DOHH2 (cell line): ENCODE results near the gene TAAR1.
"Not testable (repeated sequence)": the region's sequence is repeated elsewhere in the genome, so short reads cannot be mapped to it uniquely, and the experiment has no call there.

Experiments
- H3F3A ChIP-seq: fragments of 200-600 bp; sonication (generic), shearing (Covaris generic); 2 replicates; pipeline ENCODE4 v1.6.0; 2016; ENCODE audit warnings: antibody characterized with exemption, mild to moderate bottlenecking; ENCODE audit not compliant: control insufficient read depth, insufficient read depth
- H3K27ac ChIP-seq: fragments of 200-600 bp; sonication (generic); 2 replicates; pipeline ENCODE4 v1.5.1; 2014; ENCODE audit warnings: low read depth, mild to moderate bottlenecking, low read length, moderate library complexity
- H3K27me3 ChIP-seq: fragments of 200-600 bp; sonication (generic); 2 replicates; pipeline ENCODE4 v1.6.1; 2014; ENCODE audit warnings: mild to moderate bottlenecking, low read length, mixed read lengths; ENCODE audit not compliant: control insufficient read depth
- H3K36me3 ChIP-seq: fragments of 200-600 bp; sonication (generic); 2 replicates; pipeline ENCODE4 v1.6.1; 2014; ENCODE audit warnings: mild to moderate bottlenecking, low read length, moderate library complexity, mixed read lengths; ENCODE audit not compliant: control insufficient read depth
- H3K4me1 ChIP-seq: fragments of 200-600 bp; sonication (generic); 2 replicates; pipeline ENCODE4 v1.6.1; 2014; ENCODE audit warnings: mild to moderate bottlenecking, low read length, mixed read lengths; ENCODE audit not compliant: control insufficient read depth
- H3K4me2 ChIP-seq: fragments of 200-600 bp; sonication (generic); 2 replicates; pipeline ENCODE4 v1.6.0; 2014; ENCODE audit warnings: mild to moderate bottlenecking, low read length, moderate library complexity
- H3K4me3 ChIP-seq: fragments of 200-600 bp; sonication (generic); 2 replicates; pipeline ENCODE4 v1.5.1; 2014; ENCODE audit warnings: mild to moderate bottlenecking, low read length, mixed read lengths
- H3K79me2 ChIP-seq: fragments of 200-600 bp; sonication (generic); 2 replicates; pipeline ENCODE4 v1.6.1; 2014; ENCODE audit warnings: mild to moderate bottlenecking, low read length, mixed read lengths; ENCODE audit not compliant: control insufficient read depth
- H3K9me2 ChIP-seq: fragments of 200-600 bp; sonication (generic); replicated peaks from 2 replicates; pipeline ENCODE4 v1.6.1; 2014; ENCODE audit warnings: mild to moderate bottlenecking, low read length, mixed read lengths; ENCODE audit not compliant: control insufficient read depth
- H3K9me3 ChIP-seq: fragments of 200-600 bp; sonication (generic); 2 replicates; pipeline ENCODE4 v1.6.1; 2014; ENCODE audit warnings: antibody characterized with exemption, low read length, mixed read lengths; ENCODE audit not compliant: control insufficient read depth, insufficient read depth
- H4K20me1 ChIP-seq: fragments of 200-600 bp; sonication (generic); 2 replicates; pipeline ENCODE4 v1.6.0; 2014; ENCODE audit warnings: low read depth, mild to moderate bottlenecking, antibody characterized with exemption, low read length, moderate library complexity; ENCODE audit not compliant: control insufficient read depth, insufficient read depth
- EZH2phosphoT487 ChIP-seq: fragments of 200-600 bp; sonication (generic); IDR thresholded peaks from 2 replicates; pipeline ENCODE4 v1.6.1; 2017; ENCODE audit warnings: borderline replicate concordance, mild to moderate bottlenecking, antibody characterized with exemption, low read length, moderate library complexity, mixed read lengths
- TF ChIP-seq, protein P1 (sequence below): fragments of 200-600 bp; sonication (generic); IDR thresholded peaks from one replicate; pipeline ENCODE4 v1.5.1; 2014; ENCODE audit warnings: antibody characterized with exemption, mild to moderate bottlenecking, low read depth, low read length; ENCODE audit not compliant: poor library complexity, severe bottlenecking

TAAR1 gene, protein sequence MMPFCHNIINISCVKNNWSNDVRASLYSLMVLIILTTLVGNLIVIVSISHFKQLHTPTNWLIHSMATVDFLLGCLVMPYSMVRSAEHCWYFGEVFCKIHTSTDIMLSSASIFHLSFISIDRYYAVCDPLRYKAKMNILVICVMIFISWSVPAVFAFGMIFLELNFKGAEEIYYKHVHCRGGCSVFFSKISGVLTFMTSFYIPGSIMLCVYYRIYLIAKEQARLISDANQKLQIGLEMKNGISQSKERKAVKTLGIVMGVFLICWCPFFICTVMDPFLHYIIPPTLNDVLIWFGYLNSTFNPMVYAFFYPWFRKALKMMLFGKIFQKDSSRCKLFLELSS

DNA sequence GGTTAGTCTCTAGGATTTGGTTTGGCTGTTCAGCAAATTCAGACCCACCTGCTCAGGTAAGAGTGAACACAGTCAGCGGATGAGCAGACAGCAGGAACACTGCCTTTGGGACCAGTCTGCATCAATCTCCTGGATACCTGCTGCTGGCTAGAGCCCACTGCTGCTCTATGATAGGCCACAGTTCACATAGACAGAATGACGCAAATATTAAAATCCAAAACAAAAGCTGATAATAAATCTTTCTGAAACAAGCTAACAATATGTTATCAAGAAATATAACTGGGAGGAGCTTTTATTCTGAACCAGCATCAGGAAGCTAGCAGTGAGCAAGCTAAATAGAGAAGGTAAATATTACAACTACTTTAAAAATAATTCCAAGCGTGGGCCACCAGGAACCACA lies at the start of gene TAAR1:
Gene TAAR1 (minus strand): TSS at position 101 of the 400 bp plus-strand sequence. CDS start 13,179 bp downstream, outside the sequence.
- TF ChIP-seq, protein P1, sequence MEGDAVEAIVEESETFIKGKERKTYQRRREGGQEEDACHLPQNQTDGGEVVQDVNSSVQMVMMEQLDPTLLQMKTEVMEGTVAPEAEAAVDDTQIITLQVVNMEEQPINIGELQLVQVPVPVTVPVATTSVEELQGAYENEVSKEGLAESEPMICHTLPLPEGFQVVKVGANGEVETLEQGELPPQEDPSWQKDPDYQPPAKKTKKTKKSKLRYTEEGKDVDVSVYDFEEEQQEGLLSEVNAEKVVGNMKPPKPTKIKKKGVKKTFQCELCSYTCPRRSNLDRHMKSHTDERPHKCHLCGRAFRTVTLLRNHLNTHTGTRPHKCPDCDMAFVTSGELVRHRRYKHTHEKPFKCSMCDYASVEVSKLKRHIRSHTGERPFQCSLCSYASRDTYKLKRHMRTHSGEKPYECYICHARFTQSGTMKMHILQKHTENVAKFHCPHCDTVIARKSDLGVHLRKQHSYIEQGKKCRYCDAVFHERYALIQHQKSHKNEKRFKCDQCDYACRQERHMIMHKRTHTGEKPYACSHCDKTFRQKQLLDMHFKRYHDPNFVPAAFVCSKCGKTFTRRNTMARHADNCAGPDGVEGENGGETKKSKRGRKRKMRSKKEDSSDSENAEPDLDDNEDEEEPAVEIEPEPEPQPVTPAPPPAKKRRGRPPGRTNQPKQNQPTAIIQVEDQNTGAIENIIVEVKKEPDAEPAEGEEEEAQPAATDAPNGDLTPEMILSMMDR, result no peak
- no peak for TF ChIP-seq EZH2phosphoT487
- H3F3A ChIP-seq, result no peaks in the 10 kb centered on the region
- no peak within 1 kb of the TSS for H3K27ac ChIP-seq
- no peaks in the 10 kb centered on the region for H3K79me2 ChIP-seq
- H3K9me3 ChIP-seq, result no peaks in the 10 kb centered on the region
- H3K4me1 ChIP-seq, result peaks cover 16% of the 10 kb centered on the region
- no peaks in the 10 kb centered on the region for H3K9me2 ChIP-seq
- no peaks in the 10 kb centered on the region for H3K36me3 ChIP-seq
- H3K4me2 ChIP-seq, result peak within 1 kb of the TSS; percentile 34; the same call in 1 of the 2 replicates
- H4K20me1 ChIP-seq, result no peaks in the 10 kb centered on the region
- H3K27me3 ChIP-seq, result no peaks in the 10 kb centered on the region
- H3K4me3 ChIP-seq, result no peak within 1 kb of the TSS

DNA sequence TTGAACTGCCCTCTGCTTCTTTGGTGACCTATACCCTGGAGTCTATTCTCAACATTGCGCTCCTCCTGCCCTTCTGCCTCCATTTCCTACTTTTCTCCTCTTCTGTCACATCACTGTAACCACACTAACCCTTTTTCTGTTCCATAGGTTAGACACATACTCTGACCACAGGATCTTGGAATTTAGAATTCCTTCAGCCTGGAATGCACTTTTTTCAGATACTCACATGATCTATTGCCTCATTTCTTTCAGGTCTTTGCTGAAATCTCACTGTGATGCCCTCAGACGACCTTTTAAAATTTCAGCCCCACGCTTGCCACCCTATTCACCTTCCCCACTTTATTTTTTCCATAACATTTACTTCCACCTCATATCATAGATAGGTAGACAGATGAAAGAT lies 49.8 kb upstream of the TAAR1 start:
- H3F3A ChIP-seq, result no peaks in the 10 kb centered on the region
- TF ChIP-seq, protein P1, result no peak
- TF ChIP-seq EZH2phosphoT487, result no peak

DNA sequence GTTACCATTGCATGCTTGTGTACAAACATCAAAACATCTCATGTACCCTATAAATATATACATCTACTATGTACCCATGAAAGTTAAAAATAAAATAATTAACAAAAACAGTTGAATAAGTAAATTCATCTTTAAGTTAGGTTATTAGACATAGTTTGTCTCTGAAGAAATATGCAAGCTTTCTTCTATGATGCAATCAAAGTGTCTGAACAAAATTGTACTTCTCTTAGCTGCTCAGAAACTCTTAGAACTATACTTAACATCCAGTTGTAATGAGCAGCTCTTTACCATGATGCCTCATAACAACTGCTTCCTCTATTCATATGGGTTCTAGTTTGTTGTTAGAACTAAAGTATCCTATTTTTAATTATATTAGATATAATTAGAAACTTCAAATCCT lies 49.0 kb upstream of the TAAR1 start:
- Histone ChIP-seq H4K20me1 (no peaks in the 10 kb centered on the region), H3K27me3 (no peaks in the 10 kb centered on the region), H3K4me1 (peaks cover 16% of the 10 kb centered on the region), H3F3A (no peaks in the 10 kb centered on the region), H3K4me2 (no peak overlapping the region), H3K9me2 (no peaks in the 10 kb centered on the region), H3K79me2 (no peaks in the 10 kb centered on the region), H3K36me3 (no peaks in the 10 kb centered on the region), H3K27ac (no peak overlapping the region), H3K9me3 (no peaks in the 10 kb centered on the region), H3K4me3 (no peak overlapping the region)
- TF ChIP-seq EZH2phosphoT487, result no peak
- TF ChIP-seq, protein P1, result no peak

More for the DNA sequence above, 49.8 kb upstream of the TAAR1 start:
- no peaks in the 10 kb centered on the region for H3K9me3 ChIP-seq
- H3K4me3 ChIP-seq, result no peak overlapping the region
- no peaks in the 10 kb centered on the region for H3K9me2 ChIP-seq
- no peaks in the 10 kb centered on the region for H3K79me2 ChIP-seq
- no peaks in the 10 kb centered on the region for H4K20me1 ChIP-seq
- H3K36me3 ChIP-seq, result no peaks in the 10 kb centered on the region
- H3K27me3 ChIP-seq, result no peaks in the 10 kb centered on the region
- H3K27ac ChIP-seq, result no peak overlapping the region
- H3K4me1 ChIP-seq, result peaks cover 24% of the 10 kb centered on the region
- H3K4me2 ChIP-seq, result no peak overlapping the region

DNA sequence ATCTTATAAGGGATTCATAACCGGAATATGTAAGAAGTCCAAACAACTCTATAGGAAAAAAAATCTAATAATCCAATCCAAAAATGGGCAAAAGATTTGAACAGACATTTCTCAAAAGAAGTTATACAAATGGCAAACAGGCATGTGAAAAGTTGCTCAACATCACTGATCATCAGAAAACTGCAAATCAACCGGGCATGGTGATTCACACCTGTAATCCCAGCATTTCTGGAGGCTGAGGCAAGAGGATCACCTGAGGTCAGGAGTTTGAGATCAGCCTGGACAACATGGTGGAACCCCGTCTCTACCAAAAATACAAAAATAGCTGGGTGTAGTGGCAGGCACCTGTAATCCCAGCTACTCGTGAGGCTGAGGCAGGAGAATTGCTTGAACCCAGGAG lies 47.8 kb upstream of the TAAR1 start:
- H3K27ac ChIP-seq, H3K79me2 ChIP-seq, H3F3A ChIP-seq, H3K9me2 ChIP-seq, H3K27me3 ChIP-seq, H4K20me1 ChIP-seq, H3K36me3 ChIP-seq, H3K9me3 ChIP-seq: not testable (repeated sequence)
- Histone ChIP-seq H3K4me1 (peaks cover 13% of the 10 kb centered on the region), H3K4me2 (peak overlapping the region; percentile 45), H3K4me3 (peak overlapping the region; percentile 13; the same call in 1 of the 2 replicates)
